GM21367 (cell line): ENCODE results near the gene BLOC1S4.

Experiments used
- ATAC-seq: cut with Tn5 transposase; IDR thresholded peaks from one replicate; pipeline ENCODE4 v1.9.1; 2021; ENCODE audit not compliant: unreplicated experiment

Gene BLOC1S4

DNA sequence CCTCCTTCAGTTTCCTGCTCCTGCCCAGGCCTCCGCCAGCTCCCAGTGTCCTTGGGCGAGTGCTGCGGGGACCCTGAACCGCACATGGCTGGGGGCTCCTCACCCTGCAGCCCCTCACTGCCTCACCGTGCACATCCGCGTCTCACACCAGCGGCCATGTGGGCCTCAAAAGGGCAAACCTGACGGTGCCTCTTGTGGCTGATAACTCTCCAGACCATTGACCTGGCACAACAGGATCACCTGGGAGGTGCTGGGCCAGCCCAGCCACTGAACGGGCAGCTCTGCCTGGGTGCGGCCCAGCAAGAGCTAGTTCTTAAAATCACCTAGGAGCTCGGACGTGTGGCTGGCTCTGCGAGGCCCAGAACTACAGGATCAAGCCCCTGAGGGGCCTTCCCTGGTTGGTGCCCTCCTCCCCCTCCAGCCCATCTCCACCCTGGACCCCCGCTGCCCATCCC is 26.4 kb upstream of the BLOC1S4 start:
- ATAC-seq: no peak

- no peak for ATAC-seq
Observed at GRCh38 chr4:6692379-6692778, 23.6 kb upstream of the BLOC1S4 start.

DNA sequence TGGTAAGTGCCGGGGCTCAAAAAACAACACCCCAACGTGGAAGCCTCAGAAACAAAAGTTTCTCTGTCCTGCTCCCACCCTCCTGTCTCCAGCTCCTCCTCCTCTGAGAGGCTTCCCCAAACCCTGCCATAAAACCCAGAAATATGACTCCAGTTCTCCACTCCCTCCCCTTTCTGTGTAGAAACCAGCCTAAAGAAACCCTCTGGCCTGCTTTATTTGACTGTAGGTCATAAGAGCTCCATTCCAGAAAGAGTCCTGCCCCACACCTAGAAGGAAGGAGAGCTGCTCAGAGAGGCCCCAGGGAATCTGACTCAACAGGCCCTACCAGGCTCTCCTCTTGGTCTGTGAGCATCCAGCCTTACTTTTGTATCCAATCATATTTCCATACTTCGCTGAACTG is 23.2 kb upstream of the BLOC1S4 start:
- ATAC-seq: no peak

DNA sequence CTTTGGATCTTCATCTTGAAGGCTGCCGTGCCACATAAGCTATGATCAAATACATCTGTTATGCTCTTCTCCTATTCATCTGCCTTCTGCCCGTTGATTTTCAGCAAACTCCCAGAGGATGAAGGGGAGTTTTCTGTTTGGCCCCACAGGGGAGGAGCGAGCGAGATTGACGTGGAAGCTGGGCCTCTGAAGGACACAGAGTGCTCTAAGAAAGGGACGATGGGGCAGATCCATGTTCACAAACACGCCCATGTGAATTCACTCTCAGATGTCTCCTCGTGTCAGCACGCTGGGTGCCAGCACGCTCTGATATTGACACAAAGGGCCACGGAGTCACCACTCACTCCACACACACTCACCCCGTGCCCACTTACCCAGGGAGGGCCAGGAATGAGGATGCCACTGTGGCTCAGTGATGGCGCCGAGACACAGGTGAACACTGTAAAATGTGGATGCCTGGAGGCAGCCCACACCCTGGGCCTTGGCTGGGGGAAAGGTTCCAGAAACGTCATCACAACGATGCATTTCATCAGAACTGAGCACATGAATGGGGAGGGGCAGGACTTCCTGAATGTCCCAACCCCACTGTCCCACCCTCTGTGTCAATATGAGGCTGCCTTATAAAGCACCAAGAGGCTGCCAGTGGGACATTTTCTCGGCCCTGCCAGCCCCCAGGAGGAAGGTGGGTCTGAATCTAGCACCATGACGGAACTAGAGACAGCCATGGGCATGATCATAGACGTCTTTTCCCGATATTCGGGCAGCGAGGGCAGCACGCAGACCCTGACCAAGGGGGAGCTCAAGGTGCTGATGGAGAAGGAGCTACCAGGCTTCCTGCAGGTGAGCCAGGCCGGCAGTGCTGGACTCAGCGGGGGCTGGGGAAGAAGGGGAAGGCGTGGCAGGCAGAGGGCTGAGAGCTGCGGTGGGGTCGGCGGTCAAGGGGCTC is 22.5 kb upstream of the BLOC1S4 start, which contains the start of gene S100P:
TSS of gene S100P (plus strand) at position 648 of the 946 bp plus-strand sequence. CDS start at position 703, 55 bp downstream.
- ATAC-seq: no peak

- no peak for ATAC-seq
Observed at GRCh38 chr4:6694177-6694901, 21.6 kb upstream of the BLOC1S4 start.

- no peak for ATAC-seq
Observed at GRCh38 chr4:6695660-6696610, 20.0 kb upstream of the BLOC1S4 start.

GRCh38 chr4:6696611-6697010 is 19.4 kb upstream of the BLOC1S4 start:
- ATAC-seq: no peak

- ATAC-seq: no peak
Observed at GRCh38 chr4:6697131-6697530, 18.8 kb upstream of the BLOC1S4 start.

DNA sequence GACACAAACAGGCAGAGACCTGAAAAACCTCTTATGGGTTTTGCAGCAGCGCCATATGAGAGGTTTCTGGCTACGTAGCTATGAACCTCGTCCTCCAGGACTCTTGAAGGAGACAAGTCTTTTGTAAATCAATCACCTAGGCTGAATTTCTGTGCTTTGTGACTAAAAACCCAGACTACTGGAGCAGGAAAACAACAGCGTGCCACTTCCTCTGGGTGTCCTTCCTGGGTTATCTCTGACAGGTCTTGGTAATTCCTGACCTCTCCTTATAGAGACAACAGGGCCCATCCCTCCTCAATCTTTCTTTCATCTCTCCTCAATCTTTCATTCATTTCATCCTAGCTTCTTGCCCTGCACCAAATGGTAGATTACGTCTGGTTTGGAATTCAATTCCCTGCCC is 16.6 kb upstream of the BLOC1S4 start:
- no peak for ATAC-seq

DNA sequence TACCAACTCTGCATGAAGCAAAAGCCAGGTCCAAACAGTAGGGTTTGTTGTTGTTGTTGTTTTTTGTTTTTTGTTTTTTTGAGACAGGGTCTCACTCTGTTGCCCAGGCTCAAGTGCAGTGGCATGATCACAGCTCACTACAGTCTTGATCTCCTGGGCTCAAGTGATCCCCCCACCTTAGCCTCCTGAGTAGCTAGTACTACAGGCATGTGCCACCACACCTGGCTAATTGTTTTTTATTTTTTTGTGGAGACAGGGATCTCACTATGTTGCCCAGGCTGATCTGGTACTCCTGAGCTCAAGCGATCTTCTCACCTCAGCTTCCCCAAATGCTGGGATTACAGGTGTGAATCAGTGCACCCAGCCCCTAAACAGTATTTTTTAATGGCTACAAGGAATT is 16.1 kb upstream of the BLOC1S4 start:
- ATAC-seq: no peak

DNA sequence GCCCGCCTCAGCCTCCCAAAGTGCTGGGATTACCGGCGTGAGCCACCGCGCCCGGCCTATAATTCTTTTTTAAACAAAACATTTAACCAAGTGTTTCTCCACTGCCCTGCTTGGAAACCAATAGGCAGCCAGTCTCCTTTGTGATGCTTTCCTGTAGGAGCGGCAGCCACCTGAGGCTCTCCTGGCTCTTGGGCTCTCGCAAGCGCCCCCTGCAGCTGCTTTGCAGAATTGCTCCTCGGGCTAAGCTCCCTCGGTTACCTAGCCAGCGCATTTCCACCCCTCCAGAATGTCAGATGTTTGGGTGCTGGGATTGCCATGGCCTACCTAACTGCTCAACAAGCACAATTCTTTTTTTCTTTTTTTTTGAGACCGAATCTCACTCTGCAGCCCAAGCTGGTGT is 14.6 kb upstream of the BLOC1S4 start:
- ATAC-seq: no peak

DNA sequence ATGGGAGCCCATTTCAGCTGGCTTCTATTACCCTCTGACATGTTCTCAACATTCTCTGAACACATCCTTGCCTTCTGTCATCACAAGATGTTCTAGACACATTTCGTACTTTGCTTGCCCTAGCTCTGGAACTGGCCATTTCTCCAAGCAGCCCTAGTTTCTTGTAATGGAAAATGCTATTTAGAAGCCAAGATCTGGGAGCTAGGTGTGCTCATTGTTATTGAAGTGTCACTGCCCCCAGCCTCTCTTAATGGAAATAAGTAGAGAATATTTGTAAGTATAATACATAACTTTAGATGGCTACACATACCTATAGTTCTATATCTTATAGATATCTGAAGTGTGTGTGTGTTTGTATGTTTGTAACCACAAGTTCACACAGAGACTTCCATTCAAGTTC is 13.2 kb upstream of the BLOC1S4 start:
- ATAC-seq: no peak

DNA sequence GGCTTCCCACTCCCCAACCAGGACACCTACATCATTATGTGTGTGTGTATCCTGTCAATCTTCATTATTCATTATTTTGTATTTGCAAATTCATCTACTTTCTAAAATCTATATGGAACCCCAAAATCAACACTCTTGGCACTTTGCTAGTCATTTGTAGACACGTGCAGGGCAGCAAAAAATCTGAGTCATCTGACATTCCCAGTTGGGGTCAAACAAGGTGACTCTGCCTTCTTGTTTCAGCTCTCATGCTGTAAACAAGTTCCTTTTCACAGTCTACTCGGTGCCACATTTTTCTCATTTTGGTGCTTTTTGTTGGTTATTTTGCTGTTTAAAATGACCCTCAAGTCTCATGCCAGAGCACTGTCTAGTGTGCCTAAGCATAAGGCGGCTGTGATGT is 12.2 kb upstream of the BLOC1S4 start:
- no peak for ATAC-seq

GRCh38 chr4:6705646-6706045 is 10.3 kb upstream of the BLOC1S4 start:
- ATAC-seq: no peak

DNA sequence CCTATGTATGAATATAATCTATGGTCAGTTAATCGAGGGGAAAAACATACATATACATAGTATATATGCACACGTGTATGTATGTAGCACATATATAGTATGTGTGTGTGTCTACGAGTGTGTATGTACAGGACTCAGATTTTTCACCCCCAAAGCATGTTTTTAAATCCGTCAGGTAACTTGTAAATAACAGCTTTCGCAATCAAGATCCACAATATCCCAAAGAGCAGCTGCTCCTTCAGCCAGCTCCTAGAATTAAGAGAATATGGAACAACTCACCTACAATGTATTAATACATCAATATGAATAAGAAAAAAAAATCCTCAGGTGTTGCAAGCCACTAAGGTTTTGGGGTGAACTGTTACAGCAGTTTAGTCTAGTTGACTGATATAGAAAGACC is 9.8 kb upstream of the BLOC1S4 start:
- ATAC-seq: no peak

DNA sequence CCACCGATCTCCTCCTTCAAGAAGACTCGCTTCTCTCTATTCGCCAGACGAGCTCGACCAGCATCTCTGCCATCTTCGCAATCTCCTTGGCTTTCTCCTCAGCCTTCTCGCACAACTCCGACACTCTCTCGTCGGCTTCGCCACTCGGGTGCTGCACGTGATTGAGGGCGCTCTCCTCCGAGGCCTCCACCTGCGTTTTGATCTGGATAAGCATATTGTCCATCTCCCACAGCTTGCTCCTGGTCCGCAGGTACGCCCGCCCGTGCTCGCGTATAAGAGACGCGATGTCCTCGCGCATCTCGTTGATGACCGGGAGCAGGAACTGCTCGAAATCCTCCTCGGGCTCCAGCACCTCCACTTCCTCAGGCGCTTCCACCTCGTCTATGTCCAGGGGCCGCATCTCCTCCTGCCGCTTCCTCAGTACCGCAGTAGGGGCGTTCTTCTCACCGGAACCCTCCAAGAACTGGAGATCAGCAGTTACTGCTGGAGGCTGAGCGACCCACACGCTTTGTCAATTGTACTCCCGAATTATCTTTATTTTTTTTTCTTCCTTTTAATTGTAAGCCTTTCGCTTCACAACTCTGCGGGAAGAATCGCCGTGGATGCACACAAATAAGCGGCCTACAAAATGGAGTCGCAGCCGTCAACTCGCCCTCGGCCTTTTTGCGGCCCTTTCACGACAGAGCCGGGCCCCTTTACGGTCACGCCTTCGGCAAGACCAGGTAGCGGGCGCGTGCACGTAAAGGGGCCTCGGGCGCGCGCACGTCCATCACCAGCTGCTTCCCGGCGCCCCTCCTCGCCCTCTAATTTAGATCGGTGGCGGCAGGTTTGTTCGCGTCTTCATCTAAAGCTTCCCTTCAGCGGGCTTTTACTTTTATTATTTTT is 6.5 kb upstream of the BLOC1S4 start, which contains the start of gene MRFAP1L1:
TSS of gene MRFAP1L1 (minus strand) at position 636 of the 885 bp plus-strand sequence. CDS start at position 400, 236 bp downstream.
- peak; percentile 59 for ATAC-seq

DNA sequence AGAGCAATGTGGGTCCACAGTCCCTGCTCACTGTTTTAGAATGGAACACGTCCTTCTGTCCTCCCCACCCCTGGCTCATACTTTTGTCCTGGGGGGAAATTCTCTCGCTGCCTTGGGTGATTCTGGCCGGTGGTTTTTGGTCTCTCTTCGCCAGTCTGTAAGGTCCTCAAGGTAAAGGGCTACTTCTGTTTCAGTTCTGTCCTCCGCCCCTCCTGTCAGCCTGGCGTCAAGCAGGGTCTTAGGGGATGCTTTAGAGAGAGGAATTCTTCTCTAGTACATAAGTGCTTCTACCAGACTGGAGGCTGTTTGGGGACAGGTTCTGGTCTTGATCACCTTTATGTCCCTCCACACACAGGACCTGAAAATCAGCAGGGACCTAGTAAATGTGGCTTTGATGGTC is 5.7 kb upstream of the BLOC1S4 start:
- no peak for ATAC-seq

DNA sequence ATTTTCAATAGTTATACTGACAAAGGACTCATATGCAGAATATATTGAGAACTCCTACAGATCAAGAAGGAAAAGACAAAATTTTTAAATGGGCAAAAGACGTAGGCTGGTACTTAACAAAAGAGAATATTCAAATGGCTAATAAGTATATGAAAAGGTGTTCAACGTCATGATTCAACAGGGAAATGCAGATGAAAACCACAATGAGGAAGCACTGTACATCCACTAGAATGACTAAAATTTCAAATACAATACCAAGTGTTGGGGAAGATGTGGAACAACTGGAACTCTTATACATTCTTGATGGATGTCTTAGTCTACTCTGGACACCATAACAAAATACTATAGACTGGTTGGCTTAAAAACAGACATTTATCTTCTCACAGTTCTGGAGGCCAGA is 5.0 kb upstream of the BLOC1S4 start:
- ATAC-seq: no peak

- no peak for ATAC-seq
Observed at GRCh38 chr4:6714954-6715353, 1.0 kb upstream of the BLOC1S4 start.

DNA sequence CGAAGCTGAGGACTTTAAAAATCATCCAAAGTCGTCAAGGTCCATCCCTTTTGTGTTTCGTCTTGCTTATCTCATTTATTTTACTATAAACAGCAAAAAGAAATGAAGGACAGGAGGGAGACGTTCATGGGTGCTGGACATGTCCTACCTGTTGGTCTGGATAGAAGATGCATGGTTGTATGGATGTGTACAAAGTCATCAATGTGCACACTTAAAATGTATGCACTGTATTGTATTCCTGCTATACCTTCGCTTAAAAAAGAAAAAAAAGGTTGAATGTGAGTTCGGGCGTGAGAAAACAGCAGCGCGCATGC is 313 bp upstream of the BLOC1S4 start:
- ATAC-seq: no peak
